Stimulated activated CD8-positive, alpha-beta memory T cell treated with anti-CD3 and anti-CD28 coated beads, Interleukin-4, amount 100 ng/mL, for 24 hours (primary cell): Measurements from ENCODE around the gene RAB11FIP3.

Experiments used
- DNase-seq: peaks from one replicate; pipeline ENCODE4 v3.0.0-alpha.2; 2020; ENCODE audit warnings: low read depth

The RAB11FIP3 gene

DNA sequence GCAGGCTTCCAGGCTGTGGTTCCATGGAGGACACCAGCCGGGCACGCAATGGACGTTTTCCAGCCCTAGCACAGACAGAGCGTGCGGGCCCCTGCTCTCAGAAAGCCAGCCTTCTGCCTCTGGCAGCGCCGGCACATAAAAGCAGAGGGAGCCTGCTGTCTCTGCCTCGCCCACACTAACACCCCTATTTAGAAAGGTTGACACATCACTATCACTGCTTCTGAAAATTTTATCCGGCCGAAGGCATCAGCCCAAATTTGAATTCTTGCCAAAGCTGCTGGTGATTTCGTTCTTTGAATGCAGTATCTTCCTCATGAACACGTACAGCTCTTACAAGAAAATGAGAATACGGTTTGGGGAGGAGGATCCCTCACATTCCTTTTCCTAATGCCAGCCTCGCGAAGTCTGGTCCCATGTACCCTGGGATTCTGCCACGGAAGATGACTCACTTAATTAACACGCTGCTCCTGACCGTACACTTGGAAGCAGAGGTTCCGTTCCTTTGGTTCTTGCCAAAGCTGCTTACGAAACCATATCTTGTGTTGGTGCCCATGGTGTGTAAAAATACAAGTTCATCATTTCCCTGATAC lies 1.3 kb upstream of the RAB11FIP3 start:
- DNase-seq: no peak

- DNase-seq: no peak
Observed at GRCh38 chr16:424623-425081, 797 bp upstream of the RAB11FIP3 start.

DNA sequence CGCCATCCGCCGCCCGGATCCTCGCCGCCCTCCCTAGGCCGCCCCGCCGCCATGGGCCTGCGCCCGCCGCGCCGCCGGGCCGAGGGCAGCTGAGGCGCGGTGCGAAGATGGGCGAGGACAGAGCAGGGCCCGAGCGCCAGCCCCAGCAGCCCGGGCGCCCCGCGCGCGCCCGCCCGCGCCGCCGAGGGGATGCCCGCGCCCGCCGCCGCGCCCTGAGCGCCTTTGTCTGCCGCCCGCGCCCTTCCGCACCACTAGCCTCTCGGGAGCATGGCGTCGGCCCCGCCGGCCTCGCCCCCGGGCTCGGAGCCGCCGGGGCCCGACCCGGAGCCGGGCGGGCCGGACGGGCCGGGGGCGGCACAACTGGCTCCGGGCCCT lies 278 bp downstream of the RAB11FIP3 start:
- peak; percentile 25 for DNase-seq

GRCh38 chr16:426115-426905 lies 861 bp downstream of the RAB11FIP3 start:
- DNase-seq: no peak

GRCh38 chr16:426906-427249 lies 1.4 kb downstream of the RAB11FIP3 start:
- no peak for DNase-seq

DNA sequence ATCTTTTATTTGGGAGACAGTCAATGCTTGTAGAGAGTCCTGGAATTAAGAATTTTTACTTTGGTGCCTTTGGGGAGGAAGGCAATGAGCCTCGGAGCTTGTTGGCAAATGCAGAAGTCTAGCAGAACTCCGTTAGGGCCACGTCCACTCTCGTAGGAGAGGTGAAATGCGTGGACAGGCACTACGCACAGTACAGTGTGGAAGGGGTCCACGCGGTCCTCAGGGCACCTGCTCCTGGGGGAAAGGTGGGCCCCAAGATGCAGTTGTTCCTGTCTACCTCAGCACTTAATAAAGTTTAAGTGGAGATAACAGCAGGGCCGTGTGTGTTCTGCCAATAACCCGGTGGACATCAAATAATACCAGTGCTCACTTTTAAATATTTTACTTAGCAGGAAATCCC lies 1.8 kb downstream of the RAB11FIP3 start:
- DNase-seq: no peak

DNA sequence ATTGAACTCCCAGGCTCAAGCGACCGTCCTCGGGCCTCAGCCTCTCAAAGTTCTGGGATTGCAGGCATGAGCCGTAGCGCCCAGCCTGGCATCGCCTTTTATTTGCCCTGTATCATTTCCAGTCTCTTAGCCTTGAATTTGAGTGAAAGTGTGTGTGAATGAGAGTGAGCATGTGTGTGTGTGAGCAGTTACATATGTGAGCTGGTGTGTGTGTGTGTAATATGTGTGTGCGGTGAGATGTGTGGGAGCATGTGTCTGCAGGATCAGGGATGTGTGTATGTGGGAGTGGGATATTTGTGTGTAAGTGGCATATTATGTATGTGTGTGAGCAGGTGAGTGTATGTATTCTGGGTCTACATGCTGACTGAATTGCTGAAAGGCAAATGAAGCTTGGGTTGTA lies 5.5 kb downstream of the RAB11FIP3 start:
- no peak for DNase-seq

DNA sequence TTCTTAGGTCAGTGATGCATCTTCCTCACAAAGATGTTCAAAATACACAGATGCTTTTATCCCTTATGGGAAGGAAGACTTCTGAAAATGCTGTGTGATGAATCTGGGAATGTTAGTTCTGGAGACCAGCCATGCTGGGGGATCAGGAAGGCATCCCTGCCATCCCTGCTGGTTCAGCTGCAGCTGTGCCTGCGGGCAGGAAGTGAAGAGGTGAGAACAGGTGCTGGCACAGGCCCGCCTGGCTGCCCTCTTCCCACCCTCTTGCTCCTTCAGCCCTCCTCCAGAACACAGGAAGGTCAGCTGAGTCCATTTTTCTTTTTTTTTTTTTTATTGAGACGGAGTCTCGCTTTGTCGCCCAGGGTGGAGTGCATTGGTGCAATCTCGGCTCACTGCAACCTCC lies 15.2 kb downstream of the RAB11FIP3 start:
- no peak for DNase-seq

DNA sequence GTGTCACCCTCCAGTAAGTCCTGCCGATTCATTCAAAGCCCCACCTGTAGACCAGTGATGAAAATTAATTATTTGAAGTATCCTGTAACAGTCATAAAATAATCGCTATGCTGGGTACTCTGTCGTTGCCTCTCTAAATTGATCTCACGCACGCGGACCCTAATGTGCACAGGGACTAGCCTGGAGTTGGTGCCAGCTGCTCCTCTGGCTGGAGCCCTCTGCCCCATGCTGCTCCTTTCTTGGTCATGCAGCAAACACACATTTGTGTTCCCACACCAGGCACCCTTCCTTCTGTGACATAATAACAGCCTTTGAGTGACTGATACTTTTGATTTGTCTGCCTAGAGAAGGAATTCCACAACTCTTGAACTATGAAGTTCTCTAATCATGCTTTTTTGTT lies 16.0 kb downstream of the RAB11FIP3 start:
- no peak for DNase-seq

DNA sequence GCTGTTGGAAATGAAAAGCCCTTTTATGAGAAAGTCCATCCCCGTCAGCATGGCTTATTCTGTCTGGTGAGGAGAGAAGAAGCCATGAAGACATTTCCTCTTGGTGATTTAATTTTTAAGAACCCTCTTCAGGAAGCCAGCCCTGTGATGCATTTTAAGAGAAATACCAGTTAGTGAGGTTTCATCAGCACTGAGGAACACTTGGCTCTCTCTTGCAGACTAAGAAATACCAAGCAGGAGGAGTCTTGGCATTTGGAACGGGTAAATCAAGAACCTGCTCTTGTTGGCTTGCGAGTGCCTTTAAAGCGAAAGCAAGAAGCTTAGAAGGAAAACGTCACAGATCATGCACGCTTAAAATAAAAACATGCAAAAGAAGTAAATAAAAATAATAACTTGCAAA lies 17.5 kb downstream of the RAB11FIP3 start:
- no peak for DNase-seq

- no peak for DNase-seq
Observed at GRCh38 chr16:444027-444426, 18.6 kb downstream of the RAB11FIP3 start.

DNA sequence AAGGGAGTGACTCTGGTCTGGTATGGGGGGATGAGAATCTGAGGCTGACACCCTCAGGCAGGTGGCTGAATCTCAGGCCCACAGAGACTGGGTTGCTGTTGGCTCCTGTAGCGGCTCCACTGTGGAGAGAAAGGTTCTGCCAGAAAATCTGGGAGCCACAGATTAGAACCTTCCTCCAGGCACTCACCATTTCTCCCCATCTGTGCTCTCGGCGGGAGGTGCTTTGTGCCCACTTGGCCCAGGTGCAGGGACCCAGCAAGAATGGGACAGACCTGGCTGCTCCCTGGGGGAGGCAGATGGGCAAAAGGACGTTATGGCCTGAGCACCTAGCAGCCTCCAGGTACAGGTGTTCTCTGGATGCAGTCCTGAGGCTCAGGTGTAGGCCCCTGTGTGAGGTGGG lies 20.1 kb downstream of the RAB11FIP3 start:
- no peak for DNase-seq

DNA sequence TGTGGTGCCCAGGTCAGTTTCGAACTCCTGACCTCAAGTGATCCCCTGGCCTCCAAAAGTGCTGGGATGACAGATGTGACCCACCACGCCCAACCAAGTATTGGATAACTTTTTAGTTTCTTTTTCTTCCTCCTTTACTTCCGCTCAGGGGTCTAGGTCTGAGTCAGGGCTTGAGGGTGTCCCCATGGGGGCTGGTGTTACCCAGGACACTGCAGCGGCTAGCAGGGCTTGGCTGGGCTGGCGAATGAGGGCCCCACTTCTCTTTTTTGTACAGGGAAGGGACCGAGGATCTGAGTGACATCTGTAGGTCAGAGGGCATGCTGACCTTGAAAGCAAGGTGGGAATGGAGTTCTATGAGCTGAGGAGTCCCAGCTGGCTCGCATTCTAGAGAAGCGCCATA lies 24.9 kb downstream of the RAB11FIP3 start:
- no peak for DNase-seq

DNA sequence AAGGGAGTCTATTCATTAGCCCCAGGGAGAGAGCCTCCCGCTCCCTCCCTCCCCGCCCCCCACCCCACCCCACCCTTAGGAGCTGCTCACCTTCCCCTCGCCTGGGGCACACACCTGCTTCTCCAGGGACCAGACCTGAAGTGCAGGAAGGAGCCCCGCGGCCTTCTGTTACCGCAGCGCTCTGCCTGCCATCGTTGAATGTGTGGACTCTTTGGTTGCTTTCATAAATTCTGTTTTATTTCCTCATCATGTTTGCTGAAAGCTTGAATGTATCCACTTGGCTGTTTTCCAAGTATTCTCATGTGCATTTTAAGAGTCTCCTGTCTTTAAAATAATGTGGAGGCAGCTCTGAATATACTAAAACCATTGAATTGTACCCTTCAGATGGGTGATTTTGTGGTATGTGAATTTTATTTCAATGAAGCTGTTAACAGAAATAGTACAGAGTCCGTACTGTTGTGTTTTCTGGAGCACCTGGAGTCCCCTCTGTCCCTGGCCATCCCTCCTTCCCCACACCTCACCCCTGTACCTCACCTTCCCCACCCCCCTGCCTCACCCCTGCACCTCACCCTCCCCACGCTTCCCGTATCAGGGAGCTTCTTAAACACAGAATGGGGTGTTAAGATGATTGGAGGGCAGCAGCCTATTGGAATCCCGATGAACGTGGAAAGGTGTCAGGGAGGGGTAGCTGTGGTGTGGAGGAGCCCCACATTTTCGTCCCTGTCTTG lies 25.5 kb downstream of the RAB11FIP3 start:
- DNase-seq: no peak

- DNase-seq: no peak
Observed at GRCh38 chr16:454397-454940, 29.0 kb downstream of the RAB11FIP3 start.

DNA sequence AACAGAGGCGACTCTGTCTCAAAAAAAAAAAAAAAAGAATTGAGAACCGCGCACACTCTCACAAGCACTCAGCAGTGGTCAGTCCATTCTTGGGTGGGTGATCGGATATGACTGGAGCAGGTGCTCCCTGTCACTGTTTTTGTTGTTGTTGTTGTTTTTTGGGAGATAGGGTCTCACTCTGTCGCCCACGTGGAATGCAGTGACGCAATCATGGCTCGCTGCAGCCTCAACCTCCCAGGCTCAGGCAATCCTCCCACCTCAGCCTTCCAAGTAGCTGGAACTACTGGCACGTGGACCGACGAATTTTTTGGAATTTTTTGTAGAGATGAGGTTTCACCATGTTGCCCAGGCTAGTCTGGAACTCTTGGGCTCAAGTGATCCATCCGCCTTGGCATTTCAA lies 30.0 kb downstream of the RAB11FIP3 start:
- DNase-seq: no peak

GRCh38 chr16:456891-457483 lies 31.5 kb downstream of the RAB11FIP3 start:
- DNase-seq: no peak

DNA sequence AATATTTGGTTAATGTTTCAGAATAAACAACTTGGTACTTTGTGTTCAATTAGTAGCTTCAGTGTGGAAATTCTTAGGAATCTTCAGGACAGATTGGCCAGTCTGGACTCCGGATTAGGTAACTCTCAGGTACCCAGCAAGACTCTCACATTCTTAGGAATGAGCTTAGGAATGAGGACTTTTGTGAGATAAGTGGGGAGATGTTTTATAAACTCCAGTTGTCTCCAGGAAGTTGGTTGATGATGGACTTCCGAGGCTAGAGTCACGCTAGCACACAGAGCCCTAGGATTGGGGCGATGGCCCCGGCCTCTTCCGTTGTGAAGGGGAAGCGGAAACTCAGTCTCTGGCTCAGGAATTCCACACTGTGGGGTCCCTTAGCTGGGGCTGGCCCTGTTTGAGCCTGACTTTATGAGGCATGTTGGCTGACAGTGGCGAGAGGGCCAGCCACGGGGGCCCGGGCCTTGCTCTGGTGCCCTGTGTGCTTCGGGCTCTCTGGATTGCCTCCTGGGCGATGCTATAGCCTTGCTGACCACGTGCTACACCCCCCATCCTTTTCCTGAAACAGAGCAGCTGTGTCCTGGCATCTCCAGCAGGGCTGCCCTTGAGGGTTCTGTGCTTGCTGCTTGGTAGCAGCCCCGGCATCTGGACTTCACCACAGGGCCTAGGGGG lies 32.4 kb downstream of the RAB11FIP3 start:
- no peak for DNase-seq

DNA sequence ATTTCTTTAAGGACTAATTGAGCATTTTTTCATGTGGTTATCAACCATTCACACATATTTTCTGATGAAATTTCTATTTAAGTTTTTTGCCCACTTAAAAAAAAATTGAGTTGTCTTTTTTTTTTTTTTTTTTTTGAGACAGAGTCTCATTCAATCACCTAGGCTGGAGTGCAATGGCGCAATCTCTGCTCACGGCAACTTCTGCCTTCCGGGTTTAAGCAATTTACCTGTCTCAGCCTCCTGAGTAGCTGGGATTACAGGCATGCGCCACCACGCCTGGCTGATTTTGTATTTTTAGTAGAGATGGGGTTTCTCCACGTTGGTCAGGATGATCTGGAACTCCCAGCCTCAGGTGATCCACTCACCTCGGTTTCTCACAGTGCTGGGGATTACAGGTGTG lies 34.3 kb downstream of the RAB11FIP3 start:
- no peak for DNase-seq

DNA sequence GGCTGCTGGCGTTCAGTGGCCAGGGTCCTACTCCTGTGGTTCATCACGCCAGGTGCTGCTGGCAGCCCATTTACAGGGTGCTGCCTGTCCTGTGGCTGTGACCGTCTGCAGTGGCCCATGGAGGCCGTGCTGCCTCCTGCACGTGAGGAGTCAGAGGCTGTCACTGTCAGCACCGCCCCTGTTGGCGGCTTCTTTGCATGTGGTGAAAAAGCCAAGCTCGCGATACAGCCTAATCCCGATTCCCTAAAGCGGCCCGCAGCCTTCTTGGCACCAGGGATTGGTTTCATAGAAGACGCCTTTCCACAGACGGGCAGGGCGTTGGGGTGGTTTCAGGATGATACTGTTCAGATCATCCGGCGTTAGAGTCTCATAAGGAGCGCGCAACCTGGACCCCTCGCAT lies 35.3 kb downstream of the RAB11FIP3 start:
- no peak for DNase-seq

- DNase-seq: no peak
Observed at GRCh38 chr16:463071-463470, 37.6 kb downstream of the RAB11FIP3 start.

- no peak for DNase-seq
Observed at GRCh38 chr16:466651-467050, 41.2 kb downstream of the RAB11FIP3 start.
